ENCODE results near the gene TRMT112. TPM values are rescaled to one million over a fixed set of nuclear protein-coding genes. Genes with fewer than 3 reads are reported as not detected.
A peak's percentile ranks its signal among the peaks of the same experiment; 100 is the strongest.

TRMT112 gene
- total RNA-seq, 6 experiments from 2014 or later: 58.0 to 122 (median 85.3) TPM

GRCh38 chr11:64287676-64288352 is 29.5 kb downstream of the TRMT112 start:
- 91% methylated on average over 6 of the region's 33 CpGs for WGBS (ENCODE audit: insufficient coverage, low coverage, low lambda C conversion rate, missing lambda C conversion rate)
- intact Hi-C loops (cut with DNase I): no loop called here
- no peak for ATAC-seq
- Histone ChIP-seq H3K9me3 (no peaks in the 10 kb centered on the region), H3K27ac (no peak overlapping the region), H3K4me1 (peaks cover 0 to 24% (median 6%) of the 10 kb centered on the region in 4 donors), H3K4me3 (no peak overlapping the region), H3K27me3 (peaks cover 0 to 4% of the 10 kb centered on the region in 2 donors), H3K36me3 (no peaks in the 10 kb centered on the region)
- DNase-seq: no peak
- TF ChIP-seq POLR2A (IDR thresholded peaks at IDR 0.05): no peak
- TF ChIP-seq CTCF (IDR thresholded peaks at IDR 0.05): no peak

GRCh38 chr11:64286801-64287159 is 30.6 kb downstream of the TRMT112 start:
- no peak overlapping the region for H3K27ac ChIP-seq
- no peaks in the 10 kb centered on the region for H3K9me3 ChIP-seq
- intact Hi-C loops (cut with DNase I): no loop called here
- H3K36me3 ChIP-seq: no peaks in the 10 kb centered on the region
- H3K4me1 ChIP-seq: peaks cover 0 to 18% (median 6%) of the 10 kb centered on the region in 4 donors
- ATAC-seq: no peak
- no peak overlapping the region for H3K4me3 ChIP-seq
- no peaks in the 10 kb centered on the region for H3K27me3 ChIP-seq
- DNase-seq: no peak
- TF ChIP-seq POLR2A (IDR thresholded peaks at IDR 0.05) (no peak), CTCF (IDR thresholded peaks at IDR 0.05) (no peak)
- WGBS (ENCODE audit: insufficient coverage, low coverage, low lambda C conversion rate, missing lambda C conversion rate): 69% methylated on average over 2 of the region's 9 CpGs

GRCh38 chr11:64285885-64286800 is 31.2 kb downstream of the TRMT112 start:
- peaks cover 0 to 12% (median 6%) of the 10 kb centered on the region in 4 donors for H3K4me1 ChIP-seq
- DNase-seq (peak; percentile 74 to 80 (median 80)), ATAC-seq (peak in 3 of 4 donors; percentile 19 to 40 (median 35))
- H3K27ac ChIP-seq: peak overlapping the region; percentile 68 to 95 (median 83)
- H3K9me3 ChIP-seq: no peaks in the 10 kb centered on the region
- H3K36me3 ChIP-seq: no peaks in the 10 kb centered on the region
- TF ChIP-seq POLR2A (IDR thresholded peaks at IDR 0.05): no peak
- TF ChIP-seq CTCF (IDR thresholded peaks at IDR 0.05): peak in 1 of 4 donors; percentile 20
- peak overlapping the region; percentile 65 to 96 (median 93) for H3K4me3 ChIP-seq
- H3K27me3 ChIP-seq: no peaks in the 10 kb centered on the region
- intact Hi-C loops (cut with DNase I): no loop called here
- WGBS (ENCODE audit: insufficient coverage, low coverage, low lambda C conversion rate, missing lambda C conversion rate): 33% methylated on average over 21 of the region's 40 CpGs

GRCh38 chr11:64284962-64285884 is 32.1 kb downstream of the TRMT112 start, which contains the start of gene GPR137:
TSS of gene GPR137 (plus strand) at chr11:64285848. CDS start at chr11:64286525, 677 bp downstream.
- peak; percentile 62 to 84 (median 66) for ATAC-seq
- TF ChIP-seq CTCF (IDR thresholded peaks at IDR 0.05) (no peak), POLR2A (IDR thresholded peaks at IDR 0.05) (no peak)
- intact Hi-C loops (cut with DNase I): no loop called here
- Histone ChIP-seq H3K27ac (peak within 1 kb of the TSS; percentile 68 to 95 (median 83)), H3K36me3 (no peaks in the 10 kb centered on the region), H3K27me3 (no peaks in the 10 kb centered on the region), H3K4me1 (peaks cover 0 to 12% (median 6%) of the 10 kb centered on the region in 4 donors), H3K9me3 (no peaks in the 10 kb centered on the region), H3K4me3 (peak within 1 kb of the TSS; percentile 65 to 96 (median 93))
- WGBS (ENCODE audit: insufficient coverage, low coverage, low lambda C conversion rate, missing lambda C conversion rate): 0% methylated on average over 20 of the region's 102 CpGs
- DNase-seq: peak; percentile 86 to 91 (median 91)

All from right lobe of liver (tissue), 6 donors.